ENCODE measurements around the gene CIDEC.
"Not testable (repeated sequence)": the region's sequence is repeated elsewhere in the genome, so short reads cannot be mapped to it uniquely, and the experiment has no call there.

CIDEC gene

DNA sequence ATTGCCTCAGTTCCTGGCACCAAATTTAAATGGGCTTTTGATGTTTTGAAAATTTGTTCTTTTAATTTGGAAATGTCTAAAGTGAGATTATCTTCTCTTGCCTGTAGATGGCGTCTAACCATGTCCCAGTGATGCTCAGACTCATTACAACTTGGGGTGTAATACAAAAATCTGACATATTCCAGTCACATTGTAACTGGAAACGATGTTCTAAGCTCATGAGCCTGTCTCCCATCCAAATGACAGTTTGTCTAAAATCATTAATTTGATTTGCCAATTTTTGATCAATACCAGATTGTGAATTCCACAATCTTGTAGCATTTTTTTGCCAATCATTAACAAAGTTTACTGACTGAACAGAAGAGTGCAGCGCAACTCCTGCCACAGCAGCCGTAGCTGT, 31.2 kb downstream of the CIDEC start:
- H3K9ac ChIP-seq (ENCODE audit: low read length); H3K27ac ChIP-seq (ENCODE audit: low read length); H4K20me1 ChIP-seq (ENCODE audit: insufficient read depth, low read length); H3K9me3 ChIP-seq (ENCODE audit: insufficient read depth, low read length); H3K27me3 ChIP-seq (ENCODE audit: low read depth, low read length); H3K36me3 ChIP-seq (replicated peaks; ENCODE audit: low read depth, low read length); H3K79me2 ChIP-seq (ENCODE audit: low read length); H3K4me3 ChIP-seq (ENCODE audit: low read length); H2AFZ ChIP-seq (ENCODE audit: low read depth, low read length): not testable (repeated sequence)
- peak overlapping the region; percentile 32 for H3K4me2 ChIP-seq (ENCODE audit: low read length)
- peaks cover 12% of the 10 kb centered on the region for H3K4me1 ChIP-seq (ENCODE audit: low read length)
- TF ChIP-seq, protein P1, sequence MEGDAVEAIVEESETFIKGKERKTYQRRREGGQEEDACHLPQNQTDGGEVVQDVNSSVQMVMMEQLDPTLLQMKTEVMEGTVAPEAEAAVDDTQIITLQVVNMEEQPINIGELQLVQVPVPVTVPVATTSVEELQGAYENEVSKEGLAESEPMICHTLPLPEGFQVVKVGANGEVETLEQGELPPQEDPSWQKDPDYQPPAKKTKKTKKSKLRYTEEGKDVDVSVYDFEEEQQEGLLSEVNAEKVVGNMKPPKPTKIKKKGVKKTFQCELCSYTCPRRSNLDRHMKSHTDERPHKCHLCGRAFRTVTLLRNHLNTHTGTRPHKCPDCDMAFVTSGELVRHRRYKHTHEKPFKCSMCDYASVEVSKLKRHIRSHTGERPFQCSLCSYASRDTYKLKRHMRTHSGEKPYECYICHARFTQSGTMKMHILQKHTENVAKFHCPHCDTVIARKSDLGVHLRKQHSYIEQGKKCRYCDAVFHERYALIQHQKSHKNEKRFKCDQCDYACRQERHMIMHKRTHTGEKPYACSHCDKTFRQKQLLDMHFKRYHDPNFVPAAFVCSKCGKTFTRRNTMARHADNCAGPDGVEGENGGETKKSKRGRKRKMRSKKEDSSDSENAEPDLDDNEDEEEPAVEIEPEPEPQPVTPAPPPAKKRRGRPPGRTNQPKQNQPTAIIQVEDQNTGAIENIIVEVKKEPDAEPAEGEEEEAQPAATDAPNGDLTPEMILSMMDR (IDR thresholded peaks at IDR 0.05; ENCODE audit: low read depth, low read length), result peak; percentile 44

DNA sequence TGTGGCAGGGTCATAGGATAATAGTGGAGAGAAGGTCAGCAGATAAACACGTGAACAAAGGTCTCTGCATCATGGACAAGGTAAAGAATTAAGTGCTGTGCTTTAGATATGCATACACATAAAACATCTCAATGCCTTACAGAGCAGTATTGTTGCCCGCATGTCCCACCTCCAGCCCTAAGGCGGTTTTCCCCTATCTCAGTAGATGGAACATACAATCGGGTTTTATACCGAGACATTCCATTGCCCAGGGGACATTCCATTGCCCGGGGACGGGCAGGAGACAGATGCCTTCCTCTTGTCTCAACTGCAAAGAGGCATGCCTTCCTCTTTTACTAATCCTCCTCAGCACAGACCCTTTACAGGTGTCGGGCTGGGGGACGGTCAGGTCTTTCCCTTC, 32.2 kb downstream of the CIDEC start:
- peaks cover 14% of the 10 kb centered on the region for H3K4me1 ChIP-seq (ENCODE audit: low read length)
- not testable (repeated sequence) for H3K36me3 ChIP-seq (replicated peaks; ENCODE audit: low read depth, low read length); H3K9me3 ChIP-seq (ENCODE audit: insufficient read depth, low read length); H3K4me3 ChIP-seq (ENCODE audit: low read length); H2AFZ ChIP-seq (ENCODE audit: low read depth, low read length); H3K79me2 ChIP-seq (ENCODE audit: low read length); H4K20me1 ChIP-seq (ENCODE audit: insufficient read depth, low read length); H3K27ac ChIP-seq (ENCODE audit: low read length); H3K4me2 ChIP-seq (ENCODE audit: low read length); H3K27me3 ChIP-seq (ENCODE audit: low read depth, low read length); H3K9ac ChIP-seq (ENCODE audit: low read length)

DNA sequence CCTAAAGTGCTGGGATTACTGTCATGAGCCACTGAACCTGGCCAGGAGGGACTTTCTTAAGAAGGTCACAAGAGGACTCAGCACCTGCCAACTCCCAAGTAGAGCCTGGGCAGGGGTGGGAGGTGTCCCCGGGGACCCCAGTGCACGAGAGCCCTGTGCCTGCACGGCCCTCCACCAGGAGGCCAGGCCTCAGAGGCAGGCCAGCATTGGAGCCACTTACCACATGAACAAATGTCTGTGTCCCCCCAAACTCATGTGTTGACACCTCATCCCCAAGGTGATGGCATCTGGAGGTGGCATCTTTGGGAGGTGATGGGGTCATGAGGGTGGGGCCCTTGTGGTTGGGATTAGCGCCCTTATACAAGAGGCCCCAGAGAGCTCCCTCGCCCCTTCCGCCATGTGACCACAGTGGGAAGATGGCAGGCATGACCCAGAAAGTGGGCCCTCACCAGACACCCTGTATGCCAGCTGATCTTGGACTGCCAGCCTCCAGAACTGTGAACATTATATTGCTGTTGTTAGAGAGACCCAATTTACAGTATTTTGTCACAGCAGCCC, 33.0 kb downstream of the CIDEC start:
- no peak overlapping the region for H3K4me2 ChIP-seq (ENCODE audit: low read length)
- H2AFZ ChIP-seq (ENCODE audit: low read depth, low read length), result no peak overlapping the region
- TF ChIP-seq, protein P1 (IDR thresholded peaks at IDR 0.05; ENCODE audit: low read depth, low read length), result no peak
- no peak for TF ChIP-seq EZH2phosphoT487 (IDR thresholded peaks at IDR 0.05; ENCODE audit: low read depth)
- peaks cover under 1% of the 10 kb centered on the region for H3K36me3 ChIP-seq (replicated peaks; ENCODE audit: low read depth, low read length)
- no peaks in the 10 kb centered on the region for H4K20me1 ChIP-seq (ENCODE audit: insufficient read depth, low read length)
- peaks cover 21% of the 10 kb centered on the region for H3K4me1 ChIP-seq (ENCODE audit: low read length)
- no peak overlapping the region for H3K9ac ChIP-seq (ENCODE audit: low read length)
- no peaks in the 10 kb centered on the region for H3K9me3 ChIP-seq (ENCODE audit: insufficient read depth, low read length)
- H3K4me3 ChIP-seq (ENCODE audit: low read length), result no peak overlapping the region
- no peak overlapping the region for H3K27ac ChIP-seq (ENCODE audit: low read length)
- H3K27me3 ChIP-seq (ENCODE audit: low read depth, low read length), result no peaks in the 10 kb centered on the region
- peaks cover 16% of the 10 kb centered on the region for H3K79me2 ChIP-seq (ENCODE audit: low read length)

DNA sequence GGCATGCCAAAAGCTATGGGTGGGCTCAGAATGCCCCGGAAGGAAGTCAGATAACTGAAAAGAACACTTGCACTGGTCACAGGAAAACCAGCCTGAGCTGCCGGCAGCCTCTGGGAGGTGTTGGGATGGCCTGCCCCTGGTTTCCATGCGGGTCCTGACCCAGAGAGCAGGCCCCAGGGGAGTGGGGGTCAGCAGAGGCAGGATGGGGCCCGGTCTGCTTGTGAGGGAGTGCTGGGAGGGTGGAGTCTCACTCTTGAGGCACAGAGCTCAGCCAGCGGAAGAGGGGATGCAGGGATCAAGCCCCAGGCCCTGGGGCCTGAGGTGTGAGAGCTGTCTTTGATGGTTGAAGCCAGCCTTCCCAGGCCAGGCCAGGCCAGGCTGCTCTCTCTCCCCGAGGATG, 33.8 kb downstream of the CIDEC start:
- H3K9ac ChIP-seq (ENCODE audit: low read length), result no peak overlapping the region
- no peak overlapping the region for H3K4me2 ChIP-seq (ENCODE audit: low read length)

More for the DNA sequence above, 33.8 kb downstream of the CIDEC start:
- H3K4me3 ChIP-seq (ENCODE audit: low read length), result no peak overlapping the region
- H3K27ac ChIP-seq (ENCODE audit: low read length), result no peak overlapping the region
- H3K9me3 ChIP-seq (ENCODE audit: insufficient read depth, low read length), result no peaks in the 10 kb centered on the region
- peaks cover 21% of the 10 kb centered on the region for H3K4me1 ChIP-seq (ENCODE audit: low read length)
- no peak for TF ChIP-seq EZH2phosphoT487 (IDR thresholded peaks at IDR 0.05; ENCODE audit: low read depth)
- TF ChIP-seq, protein P1 (IDR thresholded peaks at IDR 0.05; ENCODE audit: low read depth, low read length), result no peak
- H3K36me3 ChIP-seq (replicated peaks; ENCODE audit: low read depth, low read length), result peaks cover 5% of the 10 kb centered on the region
- no peak overlapping the region for H2AFZ ChIP-seq (ENCODE audit: low read depth, low read length)
- no peaks in the 10 kb centered on the region for H3K27me3 ChIP-seq (ENCODE audit: low read depth, low read length)
- H3K79me2 ChIP-seq (ENCODE audit: low read length), result peaks cover 16% of the 10 kb centered on the region
- H4K20me1 ChIP-seq (ENCODE audit: insufficient read depth, low read length), result no peaks in the 10 kb centered on the region

Data from OCI-LY3 (cell line).